ENCODE measurements around the gene PRDM13. TPM values are rescaled to one million over a fixed set of nuclear protein-coding genes. Genes with fewer than 3 reads are reported as not detected.

PRDM13 gene
- polyA plus RNA-seq, 2 of the 4 experiments (the other 2 are of a cell fraction), result 0.41 to 0.74 TPM

GRCh38 chr6:99588618-99589289 lies 17.9 kb upstream of the PRDM13 start (continued):
- peak; percentile 61 for TF ChIP-seq SMC3 (IDR thresholded peaks at IDR 0.05)
- TF ChIP-seq MAX (IDR thresholded peaks at IDR 0.05), result peak; percentile 53; the same call in 1 of the 2 replicates

- POLR2A ChIA-PET, result interaction anchor here (1.8 kb wide), 1 partner anchor 21 kb away, joined by 6 read pairs; the partner anchor contains the start of gene CCNC
- peak overlapping the region in 1 of 2 experiments; percentile 82; a peak in 3 of 6 replicates for H3K27ac ChIP-seq
- H3K4me1 ChIP-seq, result no peaks in the 10 kb centered on the region
- no peaks in the 10 kb centered on the region for H3K9me3 ChIP-seq
- H3K4me3 ChIP-seq, result peak overlapping the region; percentile 53
- CTCF ChIA-PET, result interaction anchor here (0.6 to 2.7 kb wide), 10 partner anchors 12 to 215 kb away, joined by 3 to 21 read pairs (median 6); no protein-coding TSS in a partner anchor
- no peak for DNase-seq (ENCODE audit: low read depth in 1 of 2, low spot score in 1 of 2)
- peak; percentile 41 to 48 for ATAC-seq
- peak overlapping the region; percentile 96 for H3K4me2 ChIP-seq
- FAIRE-seq, result no peak
- 68% methylated on average over 17 of the region's 21 CpGs for WGBS (ENCODE audit: missing lambda C conversion rate)
- no peak for TF ChIP-seq HDAC2 (IDR thresholded peaks at IDR 0.05)
- no peak for TF ChIP-seq HEYL (CRISPR knock-in tag; IDR thresholded peaks at IDR 0.05)
- no peak for TF ChIP-seq CEBPB (IDR thresholded peaks at IDR 0.05)
- TF ChIP-seq RNF2 (IDR thresholded peaks at IDR 0.05; ENCODE audit: borderline replicate concordance, low read depth), result no peak
- no peak for TF ChIP-seq HMGXB4 (CRISPR knock-in tag; IDR thresholded peaks at IDR 0.05; ENCODE audit: borderline replicate concordance)
- no peak for TF ChIP-seq CTCF (IDR thresholded peaks at IDR 0.05)
- no peak for TF ChIP-seq FOSB (CRISPR knock-in tag; IDR thresholded peaks at IDR 0.05)
- TF ChIP-seq HOXA7 (CRISPR knock-in tag; IDR thresholded peaks at IDR 0.05), result no peak
- TF ChIP-seq CHD4 (IDR thresholded peaks at IDR 0.05; ENCODE audit: borderline replicate concordance), result no peak
- no peak for TF ChIP-seq PBX3 (IDR thresholded peaks at IDR 0.05)
Observed at GRCh38 chr6:99589290-99589672, 17.4 kb upstream of the PRDM13 start.

- no peaks in the 10 kb centered on the region for H3K9me3 ChIP-seq
- FAIRE-seq (no peak), DNase-seq (ENCODE audit: low read depth in 1 of 2, low spot score in 1 of 2) (no peak), ATAC-seq (no peak)
- no peaks in the 10 kb centered on the region for H3K4me1 ChIP-seq
- no peak overlapping the region for H3K4me2 ChIP-seq
- CTCF ChIA-PET, result interaction anchor here (0.6 to 2.7 kb wide), 6 partner anchors 11 to 253 kb away, joined by 3 to 21 read pairs (median 8); no protein-coding TSS in a partner anchor
- 64% methylated on average over 10 of the region's 10 CpGs for WGBS (ENCODE audit: missing lambda C conversion rate)
- no peak overlapping the region for H3K4me3 ChIP-seq
- POLR2A ChIA-PET, result no interaction called here
- no peak overlapping the region for H3K27ac ChIP-seq
- TF ChIP-seq GATA3 (IDR thresholded peaks at IDR 0.05; ENCODE audit: borderline replicate concordance) (no peak), HMGXB4 (CRISPR knock-in tag; IDR thresholded peaks at IDR 0.05; ENCODE audit: borderline replicate concordance) (no peak), ZFP36 (IDR thresholded peaks at IDR 0.05; ENCODE audit: borderline replicate concordance, partially characterized antibody) (no peak), CHD4 (IDR thresholded peaks at IDR 0.05; ENCODE audit: borderline replicate concordance) (no peak), EHMT2 (IDR thresholded peaks at IDR 0.05; ENCODE audit: low read depth) (no peak), RFX5 (IDR thresholded peaks at IDR 0.05) (no peak), PHF8 (IDR thresholded peaks at IDR 0.05; ENCODE audit: borderline replicate concordance, low read depth) (no peak), MAFK (IDR thresholded peaks at IDR 0.05; ENCODE audit: partially characterized antibody) (no peak), SMC3 (IDR thresholded peaks at IDR 0.05) (no peak), TFCP2L1 (CRISPR knock-in tag; IDR thresholded peaks at IDR 0.05) (no peak), RAD21 (conservative IDR thresholded peaks at IDR 0.05 in 1 of 2, IDR thresholded peaks at IDR 0.05 in 1 of 2) (no peak), MAX (IDR thresholded peaks at IDR 0.05) (no peak), SREBF2 (IDR thresholded peaks at IDR 0.05) (no peak), CTCF (IDR thresholded peaks at IDR 0.05) (no peak), KDM5A (IDR thresholded peaks at IDR 0.05) (no peak)
Observed at GRCh38 chr6:99589907-99590493, 16.6 kb upstream of the PRDM13 start.

All from A549 (cell line).